GM23338 (cell line): ENCODE data around the gene TMEM175. TPM values are rescaled to one million over a fixed set of nuclear protein-coding genes. Genes with fewer than 3 reads are reported as not detected.

Source experiments
- ATAC-seq: fragments of 200-7000 bp; cut with Tn5 transposase; 3 replicates; pipeline ENCODE4 v1.9.1; 2020
- DNase-seq: peaks from one replicate; pipeline ENCODE4 v3.0.0-alpha.2; 2015; ENCODE audit warnings: low spot score
- H2AFZ ChIP-seq: fragments of 200-600 bp; sonication (generic); 2 replicates; pipeline ENCODE4 v1.8.0; 2016; ENCODE audit warnings: antibody characterized with exemption, mild to moderate bottlenecking, moderate library complexity
- H3F3A ChIP-seq: fragments of 200-600 bp; sonication (generic); replicated peaks from 2 replicates; pipeline ENCODE4 v1.8.0; 2017; ENCODE audit warnings: antibody characterized with exemption, mixed run types, low read depth
- H3K27ac ChIP-seq: fragments of 200-600 bp; sonication (generic); 2 replicates; pipeline ENCODE4 v1.6.1; 2016; ENCODE audit warnings: low read depth
- H3K27me3 ChIP-seq: fragments of 200-600 bp; sonication (generic); 2 replicates; pipeline ENCODE4 v1.8.0; 2016; ENCODE audit warnings: mild to moderate bottlenecking, mixed run types, moderate library complexity; ENCODE audit not compliant: insufficient read depth
- H3K36me3 ChIP-seq: fragments of 200-600 bp; sonication (generic); 2 replicates; pipeline ENCODE4 v1.8.0; 2016; ENCODE audit warnings: mild to moderate bottlenecking; ENCODE audit not compliant: insufficient read depth
- H3K4me1 ChIP-seq: fragments of 200-600 bp; sonication (generic); 2 replicates; pipeline ENCODE4 v1.8.0; 2016; ENCODE audit warnings: mild to moderate bottlenecking, moderate library complexity; ENCODE audit not compliant: insufficient read depth
- H3K4me2 ChIP-seq: fragments of 200-600 bp; sonication (generic); 2 replicates; pipeline ENCODE4 v1.7.1; 2017; ENCODE audit warnings: mixed run types
- H3K4me3 ChIP-seq: fragments of 200-600 bp; sonication (generic); 2 replicates; pipeline ENCODE4 v1.6.1; 2016; ENCODE audit warnings: mixed run types
- H3K79me2 ChIP-seq: fragments of 200-600 bp; sonication (generic); replicated peaks from 2 replicates; pipeline ENCODE4 v1.8.0; 2017; ENCODE audit warnings: mild to moderate bottlenecking; ENCODE audit not compliant: insufficient read depth
- H3K9me2 ChIP-seq: fragments of 200-600 bp; sonication (generic); 2 replicates; pipeline ENCODE4 v1.8.0; 2017; ENCODE audit not compliant: insufficient read depth
- H4K20me1 ChIP-seq: fragments of 200-600 bp; sonication (generic); replicated peaks from 2 replicates; pipeline ENCODE4 v1.8.0; 2017; ENCODE audit warnings: mild to moderate bottlenecking; ENCODE audit not compliant: insufficient read depth
- H3K27ac Mint-ChIP-seq: 2 replicates; pipeline ENCODE4 v1.8.0; 2020; ENCODE audit warnings: inconsistent platforms, mild to moderate bottlenecking, moderate library complexity, mixed read lengths
- H3K27me3 Mint-ChIP-seq: 3 replicates; pipeline ENCODE4 v1.8.0; 2022; ENCODE audit warnings: low read depth, mild to moderate bottlenecking, moderate library complexity, mixed read lengths, inconsistent platforms; ENCODE audit not compliant: insufficient read depth, poor library complexity
- H3K36me3 Mint-ChIP-seq: 3 replicates; pipeline ENCODE4 v1.8.0; 2021; ENCODE audit warnings: low read depth, mild to moderate bottlenecking, inconsistent platforms, moderate library complexity, mixed read lengths
- H3K4me1 Mint-ChIP-seq: 3 replicates; pipeline ENCODE4 v1.8.0; 2020; ENCODE audit warnings: mild to moderate bottlenecking, inconsistent platforms, mixed read lengths
- H3K4me3 Mint-ChIP-seq: 3 replicates; pipeline ENCODE4 v1.8.0; 2021; ENCODE audit warnings: moderate library complexity, mild to moderate bottlenecking, inconsistent platforms, mixed read lengths
- H3K9me3 Mint-ChIP-seq: 3 replicates; pipeline ENCODE4 v1.8.0; 2020; ENCODE audit warnings: moderate library complexity, mild to moderate bottlenecking, inconsistent platforms, mixed read lengths
- CREB1 ChIP-seq: fragments of 250-450 bp; sonication (Bioruptor Pico); IDR thresholded peaks from 2 replicates; pipeline ENCODE4 v1.5.0; 2020; ENCODE audit warnings: low read depth, mild to moderate bottlenecking, moderate library complexity
- CTCF ChIP-seq, 2 experiments: fragments of 200-600 bp in 1 of 2; sonication (generic) in 1 of 2; conservative IDR thresholded peaks; 2 replicates each; pipeline versions ENCODE4 v1.5.1 to v1.6.1; 2016 to 2017; ENCODE audit warnings: antibody characterized with exemption in 2 of 2, low read depth in 2 of 2, mild to moderate bottlenecking in 2 of 2, moderate library complexity in 1 of 2
- EZH2 ChIP-seq: fragments of 200-600 bp; sonication (generic); IDR thresholded peaks from one replicate; pipeline ENCODE4 v1.8.0; 2017; ENCODE audit warnings: antibody characterized with exemption, mild to moderate bottlenecking, low read depth; ENCODE audit not compliant: unreplicated experiment
- EZH2phosphoT487 ChIP-seq: fragments of 200-600 bp; sonication (generic); IDR thresholded peaks from one replicate; pipeline ENCODE4 v1.8.1; 2018; ENCODE audit warnings: antibody characterized with exemption; ENCODE audit not compliant: unreplicated experiment
- JUNB ChIP-seq: IDR thresholded peaks from one replicate; pipeline ENCODE4 v1.6.1; 2016; ENCODE audit warnings: antibody characterized with exemption; ENCODE audit not compliant: unreplicated experiment
- NANOG ChIP-seq: IDR thresholded peaks from 2 replicates; pipeline ENCODE4 v1.6.1; 2016; ENCODE audit warnings: antibody characterized with exemption, borderline replicate concordance
- POLR2AphosphoS5 ChIP-seq: IDR thresholded peaks from 2 replicates; pipeline ENCODE4 v1.6.1; 2016; ENCODE audit warnings: antibody characterized with exemption, low read depth
- STAT1 ChIP-seq: IDR thresholded peaks from one replicate; pipeline ENCODE4 v1.6.1; 2016; ENCODE audit warnings: antibody characterized with exemption; ENCODE audit not compliant: unreplicated experiment
- ZNF114 ChIP-seq: fragments of 250-450 bp; sonication (Bioruptor Pico); IDR thresholded peaks from 2 replicates; pipeline ENCODE4 v1.5.0; 2020; ENCODE audit warnings: mild to moderate bottlenecking, moderate library complexity
- ZNF331 ChIP-seq: fragments of 250-450 bp; sonication (Bioruptor Pico); IDR thresholded peaks from 2 replicates; pipeline ENCODE4 v1.5.0; 2020; ENCODE audit warnings: low read depth, mild to moderate bottlenecking, moderate library complexity
- ZNF462 ChIP-seq: fragments of 250-450 bp; sonication (Bioruptor Pico); IDR thresholded peaks from 2 replicates; pipeline ENCODE4 v1.5.0; 2020; ENCODE audit warnings: mild to moderate bottlenecking, moderate library complexity
- polyA plus RNA-seq: library from polyadenylated mRNA; unstranded; fragments of >200 nt; fragmentation: Nextera tagmentation; extraction: Ambion mirVana; gene quantifications from 2 replicates; pipeline ENCODE4 v1.2.1, GENCODE V29; 2016
- total RNA-seq: library from RNA; depleted of rRNA; stranded (reverse); fragments of >200 nt; shearing (Covaris generic); gene quantifications from 2 replicates; pipeline ENCODE4 v1.2.3, GENCODE V29; 2014
- TF ChIP-seq, protein P1 (sequence below): IDR thresholded peaks from one replicate; pipeline ENCODE4 v1.6.1; 2018; ENCODE audit warnings: antibody characterized with exemption; ENCODE audit not compliant: unreplicated experiment

TMEM175 gene
- total and polyA plus RNA-seq, 2 experiments from 2014 or later: 8.0 to 11.4 TPM

DNA sequence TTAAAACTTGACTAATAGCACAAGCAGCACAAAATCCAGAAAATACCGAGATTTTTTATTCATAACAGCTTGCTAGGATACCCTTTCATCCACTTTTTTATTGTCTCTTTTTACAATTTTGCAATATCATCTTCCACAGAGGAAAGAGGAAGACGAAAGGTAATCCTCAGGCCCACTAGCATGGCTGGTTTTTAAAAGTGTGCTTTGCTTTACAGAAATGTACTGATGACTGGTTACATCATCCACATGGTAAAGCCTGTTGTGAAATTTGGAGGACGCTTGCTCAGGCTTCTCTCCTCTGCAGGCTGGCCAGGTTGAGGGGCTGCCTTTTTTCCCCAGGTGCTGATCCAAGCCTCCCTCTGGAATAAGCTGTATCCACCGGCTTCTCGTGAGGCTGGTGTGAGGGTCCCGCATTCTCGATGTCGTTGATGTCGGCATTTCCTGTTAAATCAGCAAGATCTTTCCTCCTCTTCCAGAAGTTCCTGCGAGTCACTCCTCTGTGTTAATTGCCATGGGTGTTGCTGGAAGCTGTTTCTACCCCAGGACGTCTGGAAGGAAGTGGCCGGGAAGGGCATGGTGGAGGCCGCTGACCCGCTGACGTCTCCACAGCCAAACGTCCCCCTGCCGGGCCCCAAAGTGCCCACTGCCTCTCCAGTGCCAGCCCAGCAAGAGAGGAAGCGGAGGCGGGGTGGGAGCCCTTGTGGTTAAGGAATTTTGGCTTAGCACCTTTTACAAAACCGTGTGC is 46.9 kb downstream of the TMEM175 start (continued):
- TF ChIP-seq CTCF (conservative IDR thresholded peaks at IDR 0.05; ENCODE audit: low read depth in 2 of 2): no peak
- TF ChIP-seq CREB1 (CRISPR knock-in tag): no peak
- no peak for TF ChIP-seq STAT1
- TF ChIP-seq ZNF331 (CRISPR knock-in tag): no peak
- TF ChIP-seq, protein P1, sequence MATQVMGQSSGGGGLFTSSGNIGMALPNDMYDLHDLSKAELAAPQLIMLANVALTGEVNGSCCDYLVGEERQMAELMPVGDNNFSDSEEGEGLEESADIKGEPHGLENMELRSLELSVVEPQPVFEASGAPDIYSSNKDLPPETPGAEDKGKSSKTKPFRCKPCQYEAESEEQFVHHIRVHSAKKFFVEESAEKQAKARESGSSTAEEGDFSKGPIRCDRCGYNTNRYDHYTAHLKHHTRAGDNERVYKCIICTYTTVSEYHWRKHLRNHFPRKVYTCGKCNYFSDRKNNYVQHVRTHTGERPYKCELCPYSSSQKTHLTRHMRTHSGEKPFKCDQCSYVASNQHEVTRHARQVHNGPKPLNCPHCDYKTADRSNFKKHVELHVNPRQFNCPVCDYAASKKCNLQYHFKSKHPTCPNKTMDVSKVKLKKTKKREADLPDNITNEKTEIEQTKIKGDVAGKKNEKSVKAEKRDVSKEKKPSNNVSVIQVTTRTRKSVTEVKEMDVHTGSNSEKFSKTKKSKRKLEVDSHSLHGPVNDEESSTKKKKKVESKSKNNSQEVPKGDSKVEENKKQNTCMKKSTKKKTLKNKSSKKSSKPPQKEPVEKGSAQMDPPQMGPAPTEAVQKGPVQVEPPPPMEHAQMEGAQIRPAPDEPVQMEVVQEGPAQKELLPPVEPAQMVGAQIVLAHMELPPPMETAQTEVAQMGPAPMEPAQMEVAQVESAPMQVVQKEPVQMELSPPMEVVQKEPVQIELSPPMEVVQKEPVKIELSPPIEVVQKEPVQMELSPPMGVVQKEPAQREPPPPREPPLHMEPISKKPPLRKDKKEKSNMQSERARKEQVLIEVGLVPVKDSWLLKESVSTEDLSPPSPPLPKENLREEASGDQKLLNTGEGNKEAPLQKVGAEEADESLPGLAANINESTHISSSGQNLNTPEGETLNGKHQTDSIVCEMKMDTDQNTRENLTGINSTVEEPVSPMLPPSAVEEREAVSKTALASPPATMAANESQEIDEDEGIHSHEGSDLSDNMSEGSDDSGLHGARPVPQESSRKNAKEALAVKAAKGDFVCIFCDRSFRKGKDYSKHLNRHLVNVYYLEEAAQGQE: no peak
- TF ChIP-seq NANOG: no peak
- no peak for TF ChIP-seq EZH2
- no peak for TF ChIP-seq EZH2phosphoT487
- TF ChIP-seq JUNB: no peak

DNA sequence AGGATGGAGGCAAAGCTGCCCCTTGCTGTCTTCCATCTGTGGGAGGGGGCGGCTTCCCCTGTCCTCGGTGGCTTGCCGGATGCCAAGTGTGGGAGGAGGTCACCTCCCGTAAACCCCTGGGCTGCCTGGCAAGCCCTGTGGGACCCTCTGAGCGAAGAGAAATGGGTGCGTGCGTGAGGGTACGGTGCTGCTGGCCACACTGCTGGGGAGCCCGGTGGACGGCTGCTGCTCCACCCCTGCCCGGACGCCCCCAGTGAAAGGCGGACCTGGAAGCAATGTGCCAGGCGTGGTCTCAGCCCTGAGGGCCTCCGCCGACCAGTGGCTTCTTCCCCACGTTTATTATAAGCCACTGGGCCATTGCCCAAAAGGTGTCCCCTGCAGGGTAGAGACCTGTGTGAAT is 50.0 kb downstream of the TMEM175 start:
- no peaks in the 10 kb centered on the region for H3K9me2 ChIP-seq
- peaks cover 17% of the 10 kb centered on the region for H3K27me3 ChIP-seq
- no peaks in the 10 kb centered on the region for H3K79me2 ChIP-seq
- no peaks in the 10 kb centered on the region for H3K9me3 Mint-ChIP-seq
- H3K4me1 Mint-ChIP-seq: peaks cover 7% of the 10 kb centered on the region
- H3K27ac ChIP-seq: no peak overlapping the region
- peaks cover 7% of the 10 kb centered on the region; the same call in 1 of the 2 replicates for H3F3A ChIP-seq
- no peak for TF ChIP-seq POLR2AphosphoS5
- no peak for TF ChIP-seq NANOG
- TF ChIP-seq ZNF114 (CRISPR knock-in tag): no peak
- TF ChIP-seq STAT1: no peak
- no peak for TF ChIP-seq ZNF462
- H3K27ac Mint-ChIP-seq: no peak overlapping the region
- DNase-seq (no peak), ATAC-seq (no peak)
- H3K36me3 Mint-ChIP-seq: no peaks in the 10 kb centered on the region
- no peak overlapping the region for H3K4me3 ChIP-seq
- H3K4me2 ChIP-seq: no peak overlapping the region
- peaks cover 16% of the 10 kb centered on the region for H3K4me1 ChIP-seq
- H3K36me3 ChIP-seq: no peaks in the 10 kb centered on the region
- H3K27me3 Mint-ChIP-seq: peaks cover 42% of the 10 kb centered on the region
- no peak overlapping the region for H2AFZ ChIP-seq
- no peaks in the 10 kb centered on the region for H4K20me1 ChIP-seq
- H3K4me3 Mint-ChIP-seq: no peak overlapping the region
